ENCODE measurements around the gene PTEN.
"Not testable (repeated sequence)": the region's sequence is repeated elsewhere in the genome, so short reads cannot be mapped to it uniquely, and the experiment has no call there.

The PTEN gene

DNA sequence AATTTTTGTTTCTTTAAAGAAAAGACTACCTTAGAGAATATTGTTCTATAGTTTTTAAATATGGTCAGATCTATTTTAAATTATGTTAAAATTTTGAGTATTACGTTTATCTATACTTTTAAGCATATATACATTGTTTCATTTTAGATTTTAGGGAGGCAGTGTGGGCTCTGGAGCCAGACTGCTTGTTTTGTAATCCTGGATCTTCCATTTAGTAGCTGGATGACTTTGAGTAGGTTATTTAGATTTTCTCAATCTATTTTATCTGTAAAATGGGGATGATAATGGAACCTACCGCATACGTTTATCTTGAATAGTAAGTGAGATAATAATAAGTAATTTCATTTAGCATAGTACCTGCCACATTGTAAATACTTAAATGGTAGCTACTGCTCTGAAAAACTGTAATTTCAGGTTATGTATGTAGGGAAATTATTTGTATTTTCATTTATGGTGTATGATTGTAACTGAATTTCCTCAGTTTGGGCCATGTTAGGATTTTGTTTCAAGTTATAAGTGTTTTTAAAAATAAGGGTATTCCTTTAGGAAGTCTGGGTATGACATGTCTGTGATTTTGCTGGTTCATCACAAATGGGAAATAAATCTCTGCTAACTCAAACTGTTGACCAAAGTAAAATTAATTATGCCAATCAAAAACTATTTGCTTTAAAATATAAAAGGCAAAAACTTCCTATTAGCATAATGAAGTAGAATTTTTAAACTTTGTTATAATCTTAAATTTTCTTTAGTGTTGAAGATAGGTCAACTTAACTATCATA lies 6.5 kb downstream of the PTEN start:
- no peak overlapping the region for H3K4me3 Mint-ChIP-seq
- CTCF ChIA-PET: no interaction called here

DNA sequence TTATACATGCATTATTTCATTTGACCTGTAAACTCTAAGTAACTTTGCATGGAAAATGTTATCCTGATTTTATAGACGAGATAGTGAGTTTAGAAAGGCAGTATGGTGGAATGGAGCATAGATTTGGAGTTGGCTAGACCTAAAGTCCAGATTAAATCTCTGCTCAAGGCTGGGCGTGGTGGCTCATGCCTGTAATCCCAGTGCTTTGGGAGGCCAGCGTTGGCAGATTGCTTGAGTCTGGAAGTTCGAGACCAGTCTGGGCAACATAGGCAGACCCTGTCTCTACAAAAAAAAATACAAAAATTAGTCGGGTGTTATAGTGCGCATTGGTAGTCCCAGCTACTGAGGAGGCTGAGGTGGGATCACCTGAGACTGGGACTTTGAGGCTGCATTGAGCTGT lies 9.4 kb downstream of the PTEN start:
- no peaks in the 10 kb centered on the region for H3K9me3 Mint-ChIP-seq
- peaks cover 41% of the 10 kb centered on the region for H3K4me1 Mint-ChIP-seq
- H3K36me3 Mint-ChIP-seq: peaks cover 36% of the 10 kb centered on the region
- no peaks in the 10 kb centered on the region for H3K27me3 Mint-ChIP-seq
- DNase-seq: no peak
- CTCF ChIA-PET: no interaction called here
- H3K27ac Mint-ChIP-seq: no peak overlapping the region
- no peak overlapping the region for H3K4me3 Mint-ChIP-seq

More for the DNA sequence above, 6.5 kb downstream of the PTEN start:
- Mint-ChIP-seq H3K9me3 (no peaks in the 10 kb centered on the region), H3K4me1 (peaks cover 48% of the 10 kb centered on the region), H3K27me3 (no peaks in the 10 kb centered on the region), H3K36me3 (peaks cover 48% of the 10 kb centered on the region), H3K27ac (no peak overlapping the region)
- DNase-seq: no peak

- Mint-ChIP-seq H3K36me3 (peaks cover 35% of the 10 kb centered on the region), H3K4me1 (peaks cover 35% of the 10 kb centered on the region), H3K9me3 (no peaks in the 10 kb centered on the region), H3K4me3 (no peak overlapping the region), H3K27me3 (no peaks in the 10 kb centered on the region), H3K27ac (no peak overlapping the region)
- CTCF ChIA-PET: no interaction called here
- no peak for DNase-seq
Observed at GRCh38 chr10:87873656-87874055, 10.2 kb downstream of the PTEN start.

DNA sequence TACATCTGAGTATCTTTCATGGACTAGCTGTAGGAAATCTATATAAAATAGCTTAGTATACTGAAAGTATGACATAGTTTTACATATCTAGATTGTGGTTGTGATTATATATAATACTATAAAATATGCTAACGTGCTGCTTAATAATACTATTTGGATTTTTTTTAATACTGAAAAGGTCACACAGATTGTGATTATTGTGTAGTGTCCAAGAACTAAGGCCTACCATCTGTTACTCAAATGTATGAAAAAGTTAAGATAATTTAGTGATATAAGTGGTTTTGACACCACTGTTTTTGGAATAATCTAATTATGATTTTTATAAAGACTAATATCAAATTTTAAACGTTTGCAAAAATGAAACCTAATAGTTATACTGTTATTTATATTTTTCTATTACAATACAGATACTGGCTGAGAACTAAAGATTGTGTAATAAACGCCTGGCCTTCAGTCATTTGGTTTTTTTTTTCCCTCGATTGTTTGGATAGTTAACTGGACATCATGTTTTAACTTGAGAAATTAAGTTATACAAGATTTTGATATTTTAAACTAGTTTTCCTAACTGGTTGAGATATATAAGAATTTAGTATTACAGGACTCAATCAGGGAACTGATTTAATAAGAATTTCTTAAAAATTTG lies 12.6 kb downstream of the PTEN start:
- CTCF ChIA-PET: interaction anchor here (0.6 kb wide), 1 partner anchor 1516 kb away, joined by 4 read pairs; the partner anchor contains the start of gene IFIT1
- H3K4me1 Mint-ChIP-seq: peaks cover 19% of the 10 kb centered on the region
- H3K27me3 Mint-ChIP-seq: no peaks in the 10 kb centered on the region
- H3K27ac Mint-ChIP-seq: no peak overlapping the region
- H3K9me3 Mint-ChIP-seq: peaks cover 2% of the 10 kb centered on the region
- no peak for DNase-seq
- peaks cover 38% of the 10 kb centered on the region for H3K36me3 Mint-ChIP-seq
- no peak overlapping the region for H3K4me3 Mint-ChIP-seq

- Mint-ChIP-seq H3K27ac (no peak overlapping the region), H3K9me3 (peaks cover 11% of the 10 kb centered on the region), H3K36me3 (peaks cover 45% of the 10 kb centered on the region), H3K27me3 (no peaks in the 10 kb centered on the region), H3K4me1 (peaks cover 19% of the 10 kb centered on the region), H3K4me3 (no peak overlapping the region)
- DNase-seq: no peak
- CTCF ChIA-PET: interaction anchor here (0.6 kb wide), 1 partner anchor 10 kb away, joined by 3 read pairs; no protein-coding TSS in a partner anchor
Observed at GRCh38 chr10:87878664-87879459, 15.4 kb downstream of the PTEN start.

- DNase-seq: no peak
- H3K27me3 Mint-ChIP-seq: no peaks in the 10 kb centered on the region
- CTCF ChIA-PET: no interaction called here
- peaks cover 44% of the 10 kb centered on the region for H3K36me3 Mint-ChIP-seq
- H3K4me3 Mint-ChIP-seq: no peak overlapping the region
- no peak overlapping the region for H3K27ac Mint-ChIP-seq
- H3K4me1 Mint-ChIP-seq: peaks cover 16% of the 10 kb centered on the region
- peaks cover 11% of the 10 kb centered on the region for H3K9me3 Mint-ChIP-seq
Observed at GRCh38 chr10:87880336-87880735, 16.9 kb downstream of the PTEN start.

GRCh38 chr10:87881373-87882059 lies 18.1 kb downstream of the PTEN start:
- not testable (repeated sequence) for H3K27me3 Mint-ChIP-seq, DNase-seq, H3K4me3 Mint-ChIP-seq, H3K27ac Mint-ChIP-seq
- Mint-ChIP-seq H3K9me3 (peaks cover 20% of the 10 kb centered on the region), H3K36me3 (peaks cover 54% of the 10 kb centered on the region), H3K4me1 (peaks cover 14% of the 10 kb centered on the region)
- CTCF ChIA-PET: interaction anchor here (1.2 kb wide), 1 partner anchor 11 kb away, joined by 4 read pairs; no protein-coding TSS in a partner anchor

GRCh38 chr10:87882555-87883294 lies 19.3 kb downstream of the PTEN start:
- H3K4me3 Mint-ChIP-seq: no peak overlapping the region
- no peaks in the 10 kb centered on the region for H3K27me3 Mint-ChIP-seq
- H3K27ac Mint-ChIP-seq: no peak overlapping the region
- H3K36me3 Mint-ChIP-seq: peaks cover 66% of the 10 kb centered on the region
- H3K9me3 Mint-ChIP-seq: peaks cover 25% of the 10 kb centered on the region
- CTCF ChIA-PET: interaction anchor here (1.2 kb wide), 1 partner anchor 12 kb away, joined by 4 read pairs; no protein-coding TSS in a partner anchor
- peaks cover 14% of the 10 kb centered on the region for H3K4me1 Mint-ChIP-seq
- no peak for DNase-seq

DNA sequence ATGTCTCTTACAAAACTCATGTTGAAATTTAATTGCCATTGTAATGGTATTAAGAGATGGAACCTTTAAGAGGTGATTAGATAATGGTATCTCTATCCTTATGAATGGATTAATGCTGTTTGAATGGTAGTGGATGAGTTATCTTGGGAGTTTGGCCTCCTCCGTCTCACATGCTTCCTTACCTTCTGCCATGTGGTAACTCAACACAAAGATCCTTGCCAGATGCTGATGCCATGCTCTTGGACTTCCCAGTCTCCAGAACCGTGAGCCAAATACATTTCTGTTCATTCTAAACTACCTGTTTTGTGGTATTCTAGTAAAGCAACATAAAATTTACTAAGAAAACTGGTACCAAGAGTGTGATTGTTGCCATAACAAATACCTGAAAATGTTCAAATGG lies 23.2 kb downstream of the PTEN start:
- no peaks in the 10 kb centered on the region for H3K27me3 Mint-ChIP-seq
- peaks cover 18% of the 10 kb centered on the region for H3K9me3 Mint-ChIP-seq
- CTCF ChIA-PET: no interaction called here
- H3K4me1 Mint-ChIP-seq: peaks cover 6% of the 10 kb centered on the region
- H3K36me3 Mint-ChIP-seq: peaks cover 49% of the 10 kb centered on the region
- H3K4me3 Mint-ChIP-seq: no peak overlapping the region
- H3K27ac Mint-ChIP-seq: no peak overlapping the region
- no peak for DNase-seq

GRCh38 chr10:87887146-87887545 lies 23.7 kb downstream of the PTEN start:
- Mint-ChIP-seq H3K4me1 (peaks cover 2% of the 10 kb centered on the region), H3K36me3 (peaks cover 44% of the 10 kb centered on the region), H3K9me3 (peaks cover 14% of the 10 kb centered on the region), H3K27ac (no peak overlapping the region), H3K4me3 (no peak overlapping the region), H3K27me3 (no peaks in the 10 kb centered on the region)
- CTCF ChIA-PET: no interaction called here
- no peak for DNase-seq

DNA sequence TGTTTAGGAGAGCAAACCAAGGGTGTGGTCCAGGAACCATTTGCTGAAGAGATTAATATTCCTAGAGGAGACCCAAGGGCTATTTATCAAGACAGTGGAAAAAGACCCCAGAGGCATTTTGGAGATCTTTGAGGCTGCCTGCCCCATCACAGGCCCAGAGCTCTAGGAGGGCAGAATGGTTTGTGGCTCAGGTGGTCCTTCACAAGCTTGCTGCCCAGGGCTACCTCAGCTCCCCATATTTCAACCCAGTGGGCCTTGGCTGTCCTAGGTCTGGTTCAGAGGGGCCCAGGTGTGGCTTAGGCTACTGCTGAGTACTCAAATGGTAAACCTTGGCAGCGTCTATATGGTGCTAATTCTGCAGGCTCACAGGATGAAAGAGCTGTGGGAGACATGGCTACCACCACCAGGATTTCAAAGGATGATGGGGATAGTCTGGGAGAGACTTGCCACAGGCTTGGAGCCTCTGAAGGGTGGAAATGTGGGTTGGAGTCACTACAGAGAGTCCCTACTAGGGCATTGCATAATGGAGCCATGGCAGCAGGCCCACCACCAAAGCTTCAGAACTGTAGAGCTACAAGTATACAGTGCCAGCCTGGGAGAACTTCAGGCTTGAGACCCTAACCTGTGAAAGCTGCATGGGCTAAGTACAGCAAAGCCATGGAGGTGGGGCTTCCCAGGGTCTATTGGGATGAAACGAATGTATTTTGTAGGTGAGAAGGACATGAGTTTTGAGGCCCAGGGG lies 24.3 kb downstream of the PTEN start:
- Mint-ChIP-seq H3K27me3 (no peaks in the 10 kb centered on the region), H3K9me3 (peaks cover 14% of the 10 kb centered on the region), H3K4me3 (no peak overlapping the region), H3K36me3 (peaks cover 46% of the 10 kb centered on the region), H3K4me1 (no peaks in the 10 kb centered on the region), H3K27ac (no peak overlapping the region)
- CTCF ChIA-PET: no interaction called here
- no peak for DNase-seq

GRCh38 chr10:87895430-87895829 lies 32.0 kb downstream of the PTEN start:
- Mint-ChIP-seq H3K36me3 (peaks cover 64% of the 10 kb centered on the region), H3K27me3 (no peaks in the 10 kb centered on the region), H3K4me3 (no peak overlapping the region), H3K27ac (no peak overlapping the region), H3K4me1 (peaks cover 4% of the 10 kb centered on the region), H3K9me3 (peaks cover 15% of the 10 kb centered on the region)
- CTCF ChIA-PET: no interaction called here
- DNase-seq: no peak

DNA sequence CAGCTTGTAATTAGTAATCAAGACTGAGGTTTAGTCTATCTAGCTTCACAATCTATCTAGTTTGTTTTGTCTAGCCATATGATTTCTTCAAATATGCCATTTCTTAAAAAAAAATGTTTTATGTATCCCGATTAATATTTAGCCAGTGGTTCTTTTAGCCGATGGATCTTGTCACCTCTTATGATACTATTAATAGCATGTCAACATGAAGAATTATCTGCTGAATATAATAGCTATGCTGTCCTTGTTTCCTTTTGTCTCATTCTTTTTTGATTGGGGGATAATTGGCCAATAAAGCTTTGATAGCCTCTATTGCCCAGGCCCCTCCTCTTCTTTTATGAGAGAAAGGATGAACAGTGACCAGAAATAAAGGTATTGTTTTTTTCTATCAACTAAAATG lies 32.8 kb downstream of the PTEN start:
- CTCF ChIA-PET: no interaction called here
- no peak for DNase-seq
- Mint-ChIP-seq H3K27ac (no peak overlapping the region), H3K36me3 (peaks cover 68% of the 10 kb centered on the region), H3K9me3 (peaks cover 21% of the 10 kb centered on the region), H3K27me3 (no peaks in the 10 kb centered on the region), H3K4me3 (no peak overlapping the region), H3K4me1 (peaks cover 9% of the 10 kb centered on the region)

Measured in activated naive CD4-positive, alpha-beta T cell treated with anti-CD3 and anti-CD28 coated beads, Interleukin-2, amount 10 ng/mL, durations not matched to agents 7 days and 5 days (primary cell).